Panc1 (cell line): ENCODE data around the gene RBFOX1. TPM values are rescaled to one million over a fixed set of nuclear protein-coding genes. Genes with fewer than 3 reads are reported as not detected.

Source experiments
- ATAC-seq: fragments of 200-7000 bp; cut with Tn5 transposase; 2 replicates; pipeline ENCODE4 v1.9.1; 2020; ENCODE audit warnings: mild to moderate bottlenecking, moderate library complexity
- BruUV-seq: library from RNA; stranded (reverse); fragments of 400-500 nt; replicated peaks from 2 replicates; lab custom pipeline; 2021; lab: Mats Ljungman, UMichigan
- CTCF ChIA-PET: fragments of 300-600 bp; sonication (Branson Sonifier 250); formaldehyde crosslinking; loops from one replicate; lab custom pipeline; 2022; ENCODE audit warnings: antibody characterized with exemption; lab: Charles Lee
- POLR2A ChIA-PET: fragments of 300-600 bp; sonication (Branson Sonifier 250); formaldehyde crosslinking; loops from one replicate; lab custom pipeline; 2022; ENCODE audit warnings: antibody characterized with exemption; lab: Charles Lee
- DNase-seq: peaks from one replicate; pipeline ENCODE4 v3.0.0-alpha.2; 2010; ENCODE audit warnings: low read depth, low spot score
- H3K27ac ChIP-seq: 2 replicates; pipeline ENCODE4 v1.5.1; 2011; ENCODE audit warnings: mild to moderate bottlenecking, low read length, inconsistent platforms
- H3K27me3 ChIP-seq: fragments of 200-500 bp; sonication (Bioruptor generic); 2 replicates; pipeline ENCODE4 v1.6.0; 2014; ENCODE audit warnings: low read length, inconsistent platforms; ENCODE audit not compliant: control insufficient read depth, insufficient read depth
- H3K36me3 ChIP-seq: fragments of 200-500 bp; sonication (Bioruptor generic); 2 replicates; pipeline ENCODE4 v1.5.1; 2014; ENCODE audit warnings: inconsistent platforms, mild to moderate bottlenecking, low read length, moderate library complexity; ENCODE audit not compliant: control insufficient read depth, insufficient read depth
- H3K4me1 ChIP-seq: 2 replicates; pipeline ENCODE4 v1.5.1; 2011; ENCODE audit warnings: inconsistent platforms, mild to moderate bottlenecking, low read length, moderate library complexity; ENCODE audit not compliant: control insufficient read depth, insufficient read depth
- H3K4me3 ChIP-seq, 2 experiments: 2 replicates each; pipeline ENCODE4 v1.5.1; 2011 to 2012; ENCODE audit warnings: low read depth in 2 of 2, low read length in 2 of 2, mild to moderate bottlenecking in 2 of 2, inconsistent platforms in 1 of 2, moderate library complexity in 1 of 2
- H3K9me3 ChIP-seq: fragments of 200-500 bp; sonication (Bioruptor generic); 2 replicates; pipeline ENCODE4 v1.5.1; 2014; ENCODE audit warnings: low read depth, mild to moderate bottlenecking, inconsistent platforms, low read length, moderate library complexity; ENCODE audit not compliant: control insufficient read depth, insufficient read depth
- CTCF ChIP-seq: fragments of 450-650 bp; IDR thresholded peaks from 2 replicates; pipeline ENCODE4 v1.5.1; 2017; ENCODE audit warnings: mild to moderate bottlenecking
- POLR2AphosphoS5 ChIP-seq: IDR thresholded peaks from 2 replicates; pipeline ENCODE4 v1.6.1; 2012; ENCODE audit warnings: mild to moderate bottlenecking, low read depth, low read length, moderate library complexity
- SIN3A ChIP-seq: IDR thresholded peaks from 2 replicates; pipeline ENCODE4 v1.6.1; 2012; ENCODE audit warnings: low read depth, mild to moderate bottlenecking, low read length, moderate library complexity, borderline replicate concordance; ENCODE audit not compliant: insufficient read depth
- TCF7L2 ChIP-seq: IDR thresholded peaks from 2 replicates; pipeline ENCODE4 v1.6.1; 2011; ENCODE audit warnings: mild to moderate bottlenecking, low read depth, low read length, inconsistent platforms
- in situ Hi-C: cut with HindIII; loops from 2 replicates; pipeline ENCODE4 v1.10.0; 2016; ENCODE audit warnings: low sequenced_read_pairs, low pct_unique_long_range_greater_than_20kb
- intact Hi-C: fragments of 100-400 bp; cut with micrococcal nuclease; formaldehyde crosslinking; loops from one replicate; pipeline ENCODE4 v1.10.0; 2022; ENCODE audit not compliant: unreplicated experiment
- total RNA-seq: library from RNA; stranded (reverse); gene quantifications from one replicate; pipeline ENCODE4 v1.2.1, GENCODE V29; 2021; ENCODE audit not compliant: unreplicated experiment
- TF ChIP-seq, protein P1 (sequence below), 2 experiments: IDR thresholded peaks; 2 replicates each; pipeline ENCODE4 v1.6.1; 2011 to 2012; ENCODE audit warnings: low read depth in 2 of 2, control low read depth in 1 of 2, low read length in 1 of 2, mild to moderate bottlenecking in 1 of 2, moderate library complexity in 1 of 2; ENCODE audit not compliant: insufficient read depth in 1 of 2

RBFOX1 gene
- total RNA-seq, 1 experiment from 2014 or later: not detected

DNA sequence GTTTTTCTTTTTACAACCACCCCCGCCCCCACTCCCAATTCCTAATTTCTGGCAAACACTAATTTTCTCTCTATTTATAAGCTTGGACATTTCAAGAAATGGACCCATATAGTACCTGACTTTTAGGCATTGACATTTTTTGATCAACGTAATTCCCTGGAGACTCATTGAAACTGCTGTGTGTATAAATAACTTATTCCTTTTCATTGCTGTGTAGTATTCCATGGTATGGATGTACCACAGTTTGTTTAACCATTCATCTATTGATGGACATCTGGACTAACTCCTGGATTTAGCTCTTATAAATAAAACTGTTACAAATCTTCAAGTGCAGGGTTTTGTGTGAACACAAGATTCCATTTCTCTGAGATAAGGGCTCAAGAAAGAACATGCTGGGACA, 47.1 kb upstream of the RBFOX1 start:
- no peaks in the 10 kb centered on the region for H3K9me3 ChIP-seq
- TF ChIP-seq CTCF: no peak
- TF ChIP-seq POLR2AphosphoS5: no peak
- TF ChIP-seq TCF7L2: no peak
- TF ChIP-seq, protein P1, sequence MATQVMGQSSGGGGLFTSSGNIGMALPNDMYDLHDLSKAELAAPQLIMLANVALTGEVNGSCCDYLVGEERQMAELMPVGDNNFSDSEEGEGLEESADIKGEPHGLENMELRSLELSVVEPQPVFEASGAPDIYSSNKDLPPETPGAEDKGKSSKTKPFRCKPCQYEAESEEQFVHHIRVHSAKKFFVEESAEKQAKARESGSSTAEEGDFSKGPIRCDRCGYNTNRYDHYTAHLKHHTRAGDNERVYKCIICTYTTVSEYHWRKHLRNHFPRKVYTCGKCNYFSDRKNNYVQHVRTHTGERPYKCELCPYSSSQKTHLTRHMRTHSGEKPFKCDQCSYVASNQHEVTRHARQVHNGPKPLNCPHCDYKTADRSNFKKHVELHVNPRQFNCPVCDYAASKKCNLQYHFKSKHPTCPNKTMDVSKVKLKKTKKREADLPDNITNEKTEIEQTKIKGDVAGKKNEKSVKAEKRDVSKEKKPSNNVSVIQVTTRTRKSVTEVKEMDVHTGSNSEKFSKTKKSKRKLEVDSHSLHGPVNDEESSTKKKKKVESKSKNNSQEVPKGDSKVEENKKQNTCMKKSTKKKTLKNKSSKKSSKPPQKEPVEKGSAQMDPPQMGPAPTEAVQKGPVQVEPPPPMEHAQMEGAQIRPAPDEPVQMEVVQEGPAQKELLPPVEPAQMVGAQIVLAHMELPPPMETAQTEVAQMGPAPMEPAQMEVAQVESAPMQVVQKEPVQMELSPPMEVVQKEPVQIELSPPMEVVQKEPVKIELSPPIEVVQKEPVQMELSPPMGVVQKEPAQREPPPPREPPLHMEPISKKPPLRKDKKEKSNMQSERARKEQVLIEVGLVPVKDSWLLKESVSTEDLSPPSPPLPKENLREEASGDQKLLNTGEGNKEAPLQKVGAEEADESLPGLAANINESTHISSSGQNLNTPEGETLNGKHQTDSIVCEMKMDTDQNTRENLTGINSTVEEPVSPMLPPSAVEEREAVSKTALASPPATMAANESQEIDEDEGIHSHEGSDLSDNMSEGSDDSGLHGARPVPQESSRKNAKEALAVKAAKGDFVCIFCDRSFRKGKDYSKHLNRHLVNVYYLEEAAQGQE (IDR thresholded peaks at IDR 0.05; ENCODE audit: insufficient read depth in 1 of 2, low read depth in 2 of 2, low read length in 1 of 2): no peak
- TF ChIP-seq SIN3A: no peak
- H3K4me1 ChIP-seq: no peaks in the 10 kb centered on the region
- no peak overlapping the region for H3K4me3 ChIP-seq
- H3K27me3 ChIP-seq: no peaks in the 10 kb centered on the region
- BruUV-seq: no TSS peak
- H3K36me3 ChIP-seq: no peaks in the 10 kb centered on the region
- ChIA-PET POLR2A (no interaction called here), CTCF (interaction anchor here (0.6 kb wide), 1 partner anchor 157 kb away, joined by 8 read pairs; no protein-coding TSS in a partner anchor)
- H3K27ac ChIP-seq: no peak overlapping the region
- intact Hi-C loops: no loop called here
- DNase-seq (no peak), ATAC-seq (no peak)
- in situ Hi-C loops: no loop called here

GRCh38 chr16:7289299-7289698, 43.3 kb upstream of the RBFOX1 start:
- no peaks in the 10 kb centered on the region for H3K9me3 ChIP-seq
- TF ChIP-seq, protein P1 (IDR thresholded peaks at IDR 0.05; ENCODE audit: insufficient read depth in 1 of 2, low read depth in 2 of 2, low read length in 1 of 2): no peak
- no peak for TF ChIP-seq SIN3A
- no peak for TF ChIP-seq CTCF
- TF ChIP-seq POLR2AphosphoS5: no peak
- TF ChIP-seq TCF7L2: no peak
- ChIA-PET CTCF (no interaction called here), POLR2A (no interaction called here)
- H3K27me3 ChIP-seq: no peaks in the 10 kb centered on the region
- intact Hi-C loops (no loop called here), in situ Hi-C loops (no loop called here)
- BruUV-seq: no TSS peak
- H3K4me1 ChIP-seq: no peaks in the 10 kb centered on the region
- ATAC-seq: no peak
- H3K4me3 ChIP-seq: no peak overlapping the region
- no peaks in the 10 kb centered on the region for H3K36me3 ChIP-seq
- no peak overlapping the region for H3K27ac ChIP-seq
- no peak for DNase-seq
